Colonic mucosa (tissue), 4 donors: ENCODE results near the gene ACAD8. TPM values are rescaled to one million over a fixed set of nuclear protein-coding genes. Genes with fewer than 3 reads are reported as not detected.

ENCODE experiments used
- DNase-seq: peaks from one replicate; pipeline ENCODE4 v3.0.0-alpha.2; 2020
- H3K27ac ChIP-seq: fragments of 200-600 bp; one replicate; pipeline ENCODE4 v1.8.0; 2021
- H3K27me3 ChIP-seq: fragments of 200-600 bp; one replicate; pipeline ENCODE4 v1.8.0; 2021
- H3K36me3 ChIP-seq: fragments of 200-600 bp; one replicate; pipeline ENCODE4 v1.8.0; 2021
- H3K4me1 ChIP-seq: fragments of 200-600 bp; one replicate; pipeline ENCODE4 v1.8.0; 2021; ENCODE audit warnings: mild to moderate bottlenecking
- H3K4me3 ChIP-seq: fragments of 200-600 bp; one replicate; pipeline ENCODE4 v1.8.0; 2021
- H3K9ac ChIP-seq, 2 donors: one replicate each; pipeline ENCODE4 v1.7.0; 2013; ENCODE audit warnings: control low read depth in 2 of 2, low read depth in 2 of 2, low read length in 2 of 2
- H3K9me3 ChIP-seq: fragments of 200-600 bp; one replicate; pipeline ENCODE4 v1.8.0; 2021
- CTCF ChIP-seq: fragments of 200-600 bp; IDR thresholded peaks from one replicate; pipeline ENCODE4 v1.8.0; 2022; ENCODE audit warnings: antibody characterized with exemption, mild to moderate bottlenecking
- intact Hi-C: fragments of 100-400 bp; cut with DNase I; formaldehyde crosslinking; loops from one replicate; pipeline ENCODE4 v1.14.1; 2022
- total RNA-seq, 2 donors: library from RNA; stranded (reverse); fragmentation: NEBNext Ultra II Directional in 1 of 2; extraction: Animal tissue kit (Norgen Biotek cat#: 25700) in 1 of 2; gene quantifications; one replicate each; pipeline ENCODE4 v1.2.1, GENCODE V29; 2021
- donor health status: healthy.
- donor health status: DM: no; HTN: no; CAD: no.
- donor health status: DM: no; HTN: no; CAD: no.

Gene ACAD8
- total RNA-seq, 2 donors from 2014 or later = 27.5 to 30.2 TPM

GRCh38 chr11:134289167-134289566 lies 35.8 kb downstream of the ACAD8 start:
- no peak overlapping the region for H3K9ac ChIP-seq
- H3K9me3 ChIP-seq = no peaks in the 10 kb centered on the region
- no peak for TF ChIP-seq CTCF
- no peak overlapping the region for H3K4me3 ChIP-seq
- no peak for DNase-seq
- H3K27me3 ChIP-seq = no peaks in the 10 kb centered on the region
- no peaks in the 10 kb centered on the region for H3K4me1 ChIP-seq
- intact Hi-C loops = no loop called here
- no peak overlapping the region for H3K27ac ChIP-seq
- H3K36me3 ChIP-seq = no peaks in the 10 kb centered on the region

DNA sequence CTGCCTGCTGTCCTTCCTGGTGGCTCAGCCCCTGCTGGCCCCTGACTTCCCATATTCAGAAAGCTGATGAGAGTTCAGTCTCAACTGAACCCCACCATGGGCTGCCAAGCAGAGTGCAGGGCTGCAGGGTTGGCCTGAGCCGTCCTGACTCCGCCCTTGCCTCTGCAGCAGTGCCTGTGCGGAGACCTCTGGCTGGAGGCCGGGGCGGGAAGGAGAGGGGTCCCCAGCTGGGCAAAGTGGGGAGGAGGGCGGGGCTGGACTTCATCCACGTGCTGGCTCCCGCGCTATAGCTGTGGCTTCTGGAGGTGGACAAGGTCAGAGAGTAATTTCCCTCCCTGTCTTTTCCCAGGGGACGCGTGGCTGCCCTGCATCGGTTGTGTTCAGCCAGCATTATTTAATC lies 36.4 kb downstream of the ACAD8 start:
- no peaks in the 10 kb centered on the region for H3K4me1 ChIP-seq
- no peak for DNase-seq
- no peak overlapping the region for H3K4me3 ChIP-seq
- H3K27me3 ChIP-seq = no peaks in the 10 kb centered on the region
- H3K27ac ChIP-seq = no peak overlapping the region
- H3K36me3 ChIP-seq = no peaks in the 10 kb centered on the region
- H3K9me3 ChIP-seq = no peaks in the 10 kb centered on the region
- intact Hi-C loops = no loop called here
- no peak for TF ChIP-seq CTCF
- no peak overlapping the region for H3K9ac ChIP-seq

DNA sequence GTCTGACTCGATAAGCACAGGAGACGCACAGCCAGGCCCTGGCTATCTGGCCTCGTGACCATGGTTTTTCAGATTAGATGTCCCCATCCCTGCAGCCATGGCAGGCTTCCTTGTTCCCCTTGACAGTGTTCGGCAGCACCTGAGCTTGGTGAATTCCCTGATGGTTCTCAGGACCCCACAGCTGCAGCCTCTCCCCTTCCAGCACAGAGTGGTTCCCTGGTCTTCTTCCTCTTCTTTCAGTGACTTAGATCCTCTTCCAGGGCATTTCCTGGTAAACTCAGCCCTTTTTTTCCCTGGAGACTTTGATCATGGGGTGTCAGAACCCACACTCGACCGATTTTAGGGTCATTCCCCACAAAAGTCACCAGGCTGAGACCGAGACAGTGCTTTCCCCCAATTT lies 37.3 kb downstream of the ACAD8 start:
- Histone ChIP-seq H3K27me3 (no peaks in the 10 kb centered on the region), H3K4me3 (no peak overlapping the region)
- intact Hi-C loops = no loop called here

DNA sequence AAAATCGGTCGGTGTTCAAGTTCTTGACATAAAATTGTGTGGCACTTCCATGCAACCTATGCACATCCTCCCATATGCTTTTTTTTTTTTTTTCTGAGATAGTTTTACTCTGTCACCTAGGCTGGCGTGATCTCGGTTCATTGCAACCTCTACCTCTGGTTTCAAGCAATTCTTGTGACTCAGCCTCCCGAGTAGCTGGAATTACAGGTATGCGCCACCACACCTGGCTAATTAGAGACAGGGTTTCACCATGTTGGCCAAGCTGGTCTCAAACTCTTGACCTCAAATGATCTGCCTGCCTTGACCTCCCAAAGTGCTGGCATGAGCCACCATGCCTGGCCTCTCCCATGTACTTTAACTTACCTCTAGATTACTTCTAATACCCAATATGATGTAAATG lies 37.8 kb downstream of the ACAD8 start:
- Histone ChIP-seq H3K4me3 (no peak overlapping the region), H3K36me3 (no peaks in the 10 kb centered on the region), H3K27ac (no peak overlapping the region), H3K4me1 (no peaks in the 10 kb centered on the region), H3K9me3 (no peaks in the 10 kb centered on the region), H3K9ac (no peak overlapping the region), H3K27me3 (no peaks in the 10 kb centered on the region)
- intact Hi-C loops = no loop called here
- DNase-seq = no peak
- TF ChIP-seq CTCF = no peak

More for the DNA sequence above, 37.3 kb downstream of the ACAD8 start:
- H3K36me3 ChIP-seq = no peaks in the 10 kb centered on the region
- H3K9ac ChIP-seq = no peak overlapping the region
- H3K4me1 ChIP-seq = no peaks in the 10 kb centered on the region
- DNase-seq = no peak
- no peak overlapping the region for H3K27ac ChIP-seq
- TF ChIP-seq CTCF = no peak
- no peaks in the 10 kb centered on the region for H3K9me3 ChIP-seq

- no peak overlapping the region for H3K9ac ChIP-seq
These were observed 39.3 kb downstream of the ACAD8 start for GRCh38 chr11:134292661-134293060.

More at GRCh38 chr11:134292661-134293060, 39.3 kb downstream of the ACAD8 start:
- H3K9me3 ChIP-seq = no peaks in the 10 kb centered on the region
- no peak for TF ChIP-seq CTCF
- no peaks in the 10 kb centered on the region for H3K4me1 ChIP-seq
- H3K36me3 ChIP-seq = no peaks in the 10 kb centered on the region
- no peak overlapping the region for H3K4me3 ChIP-seq
- H3K27me3 ChIP-seq = no peaks in the 10 kb centered on the region
- intact Hi-C loops = no loop called here
- no peak overlapping the region for H3K27ac ChIP-seq
- no peak for DNase-seq
